ENCODE data around the gene PEDS1.
"Not testable (repeated sequence)": the region's sequence is repeated elsewhere in the genome, so short reads cannot be mapped to it uniquely, and the experiment has no call there.

DNA sequence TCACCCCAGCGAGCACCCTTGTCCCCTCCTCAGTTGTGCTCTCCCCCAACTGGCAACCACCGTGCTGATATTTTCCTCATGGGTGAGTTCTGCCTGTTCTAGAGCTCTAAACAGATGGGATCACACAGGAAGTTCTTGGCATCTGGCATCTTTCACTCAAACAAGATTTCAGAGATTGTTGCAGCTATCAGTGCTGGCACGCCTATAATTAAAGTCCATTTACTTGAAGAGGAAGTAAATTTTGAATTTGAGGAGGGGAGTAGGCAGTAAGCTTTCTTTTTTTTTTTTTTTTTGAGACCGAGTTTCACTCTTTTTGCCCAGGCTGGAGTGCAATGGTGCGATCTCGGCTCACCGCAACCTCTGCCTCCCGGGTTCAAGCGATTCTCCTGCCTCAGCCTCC lies 25.1 kb upstream of the PEDS1 start:
- TF ChIP-seq, protein P1, sequence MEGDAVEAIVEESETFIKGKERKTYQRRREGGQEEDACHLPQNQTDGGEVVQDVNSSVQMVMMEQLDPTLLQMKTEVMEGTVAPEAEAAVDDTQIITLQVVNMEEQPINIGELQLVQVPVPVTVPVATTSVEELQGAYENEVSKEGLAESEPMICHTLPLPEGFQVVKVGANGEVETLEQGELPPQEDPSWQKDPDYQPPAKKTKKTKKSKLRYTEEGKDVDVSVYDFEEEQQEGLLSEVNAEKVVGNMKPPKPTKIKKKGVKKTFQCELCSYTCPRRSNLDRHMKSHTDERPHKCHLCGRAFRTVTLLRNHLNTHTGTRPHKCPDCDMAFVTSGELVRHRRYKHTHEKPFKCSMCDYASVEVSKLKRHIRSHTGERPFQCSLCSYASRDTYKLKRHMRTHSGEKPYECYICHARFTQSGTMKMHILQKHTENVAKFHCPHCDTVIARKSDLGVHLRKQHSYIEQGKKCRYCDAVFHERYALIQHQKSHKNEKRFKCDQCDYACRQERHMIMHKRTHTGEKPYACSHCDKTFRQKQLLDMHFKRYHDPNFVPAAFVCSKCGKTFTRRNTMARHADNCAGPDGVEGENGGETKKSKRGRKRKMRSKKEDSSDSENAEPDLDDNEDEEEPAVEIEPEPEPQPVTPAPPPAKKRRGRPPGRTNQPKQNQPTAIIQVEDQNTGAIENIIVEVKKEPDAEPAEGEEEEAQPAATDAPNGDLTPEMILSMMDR (conservative IDR thresholded peaks at IDR 0.05) = not testable (repeated sequence)
- not testable (repeated sequence) for TF ChIP-seq ZFX (IDR thresholded peaks at IDR 0.05)

All from C4-2B (cell line).